ENCODE results near the gene C6orf52. TPM values are rescaled to one million over a fixed set of nuclear protein-coding genes. Genes with fewer than 3 reads are reported as not detected.

The C6orf52 gene
- polyA plus RNA-seq, 1 donor from 2014 or later, result 9.4 TPM

GRCh38 chr6:10695086-10695657 lies 756 bp upstream of the C6orf52 start:
- Histone ChIP-seq H3K4me2 (ENCODE audit: low read length) (peak overlapping the region; percentile 85), H3K27me3 (ENCODE audit: insufficient read depth, low read depth, low read length) (no peaks in the 10 kb centered on the region), H3K4me3 (ENCODE audit: low read length) (peak overlapping the region; percentile 92), H4K20me1 (ENCODE audit: insufficient read depth) (no peaks in the 10 kb centered on the region), H3K27ac (ENCODE audit: low read length) (peak overlapping the region; percentile 92), H3K79me2 (replicated peaks; ENCODE audit: insufficient read depth, low read length) (peaks cover 30% of the 10 kb centered on the region), H3K9me3 (ENCODE audit: low read length) (no peaks in the 10 kb centered on the region), H3F3A (ENCODE audit: insufficient read depth, low read length, poor library complexity, severe bottlenecking) (no peaks in the 10 kb centered on the region), H3K9me2 (ENCODE audit: insufficient read depth, low read length) (no peaks in the 10 kb centered on the region), H2AFZ (ENCODE audit: low read depth, low read length) (peak overlapping the region; percentile 70), H3K9ac (ENCODE audit: low read length) (peak overlapping the region; percentile 80), H3K36me3 (ENCODE audit: insufficient read depth, low read length) (no peaks in the 10 kb centered on the region)
- TF ChIP-seq POLR2AphosphoS5 (IDR thresholded peaks at IDR 0.05) (peak; percentile 34), EZH2 (IDR thresholded peaks at IDR 0.05; ENCODE audit: borderline replicate concordance, insufficient read depth, low read length, poor library complexity, severe bottlenecking) (no peak), REST (IDR thresholded peaks at IDR 0.05; ENCODE audit: borderline replicate concordance) (peak; percentile 38)

GRCh38 chr6:10692965-10693538 lies 1.4 kb downstream of the C6orf52 start:
- no peaks in the 10 kb centered on the region for H3K27me3 ChIP-seq (ENCODE audit: insufficient read depth, low read depth, low read length)
- H3K79me2 ChIP-seq (replicated peaks; ENCODE audit: insufficient read depth, low read length), result peaks cover 30% of the 10 kb centered on the region
- no peaks in the 10 kb centered on the region for H3K36me3 ChIP-seq (ENCODE audit: insufficient read depth, low read length)
- H4K20me1 ChIP-seq (ENCODE audit: insufficient read depth), result no peaks in the 10 kb centered on the region
- H3K9me3 ChIP-seq (ENCODE audit: low read length), result no peaks in the 10 kb centered on the region
- no peak overlapping the region for H2AFZ ChIP-seq (ENCODE audit: low read depth, low read length)
- no peaks in the 10 kb centered on the region for H3F3A ChIP-seq (ENCODE audit: insufficient read depth, low read length, poor library complexity, severe bottlenecking)
- H3K9me2 ChIP-seq (ENCODE audit: insufficient read depth, low read length), result no peaks in the 10 kb centered on the region
- H3K4me2 ChIP-seq (ENCODE audit: low read length), result peak overlapping the region; percentile 77
- no peak overlapping the region for H3K27ac ChIP-seq (ENCODE audit: low read length)
- H3K4me3 ChIP-seq (ENCODE audit: low read length), result peak overlapping the region; percentile 92
- peak overlapping the region; percentile 80 for H3K9ac ChIP-seq (ENCODE audit: low read length)
- TF ChIP-seq CTCF (IDR thresholded peaks at IDR 0.05; ENCODE audit: poor library complexity, severe bottlenecking), result no peak
- TF ChIP-seq EZH2 (IDR thresholded peaks at IDR 0.05; ENCODE audit: borderline replicate concordance, insufficient read depth, low read length, poor library complexity, severe bottlenecking), result no peak
- TF ChIP-seq MXI1 (conservative IDR thresholded peaks at IDR 0.05; ENCODE audit: poor library complexity, severe bottlenecking), result no peak
- no peak for TF ChIP-seq RAD21 (conservative IDR thresholded peaks at IDR 0.05)
- TF ChIP-seq SMC3 (conservative IDR thresholded peaks at IDR 0.05; ENCODE audit: poor library complexity), result no peak
- TF ChIP-seq POLR2AphosphoS5 (IDR thresholded peaks at IDR 0.05), result no peak
- TF ChIP-seq EP300 (conservative IDR thresholded peaks at IDR 0.05; ENCODE audit: poor library complexity, severe bottlenecking), result no peak
- TF ChIP-seq TAF1 (IDR thresholded peaks at IDR 0.05; ENCODE audit: low read depth), result no peak
- TF ChIP-seq REST (IDR thresholded peaks at IDR 0.05; ENCODE audit: borderline replicate concordance), result no peak
